ENCODE results near the gene GPR108.

Gene GPR108

GRCh38 chr19:6680141-6680540 is 57.2 kb downstream of the GPR108 start:
- DNase-seq (ENCODE audit: low read depth in 1 of 2, low spot score in 1 of 2): no peak
